Measurements from ENCODE around the gene ELAVL2.

GRCh38 chr9:23789529-23790254, 36.3 kb downstream of the ELAVL2 start:
- no peak for TF ChIP-seq CTCF (conservative IDR thresholded peaks at IDR 0.05; ENCODE audit: low read depth, low read length)
- no peak for TF ChIP-seq MXI1 (IDR thresholded peaks at IDR 0.05; ENCODE audit: borderline replicate concordance, low read depth, low read length)
